RWPE1 (cell line): ENCODE data around the gene FGF12.

Source experiments
- CTCF ChIA-PET: fragments of 350-600 bp; sonication (Branson Sonifier 250); formaldehyde crosslinking; extraction: SDS; loops from one replicate; lab custom pipeline; 2021; lab: Yijun Ruan, JAX
- POLR2A ChIA-PET: fragments of 400-600 bp; formaldehyde crosslinking; extraction: SDS; loops from one replicate; lab custom pipeline; 2020; ENCODE audit warnings: antibody characterized with exemption; ENCODE audit not compliant: low non-redundant PET; lab: Yijun Ruan, JAX
- DNase-seq: peaks from one replicate; pipeline ENCODE4 v3.0.0; 2012; ENCODE audit warnings: low spot score
- H3K27ac ChIP-seq: fragments of 450-650 bp; 2 replicates; pipeline ENCODE4 v1.5.1; 2017
- TF ChIP-seq, protein P1 (sequence below): fragments of 450-650 bp; conservative IDR thresholded peaks from 2 replicates; pipeline ENCODE4 v1.5.1; 2017; ENCODE audit warnings: low read depth, mild to moderate bottlenecking

FGF12 gene

DNA sequence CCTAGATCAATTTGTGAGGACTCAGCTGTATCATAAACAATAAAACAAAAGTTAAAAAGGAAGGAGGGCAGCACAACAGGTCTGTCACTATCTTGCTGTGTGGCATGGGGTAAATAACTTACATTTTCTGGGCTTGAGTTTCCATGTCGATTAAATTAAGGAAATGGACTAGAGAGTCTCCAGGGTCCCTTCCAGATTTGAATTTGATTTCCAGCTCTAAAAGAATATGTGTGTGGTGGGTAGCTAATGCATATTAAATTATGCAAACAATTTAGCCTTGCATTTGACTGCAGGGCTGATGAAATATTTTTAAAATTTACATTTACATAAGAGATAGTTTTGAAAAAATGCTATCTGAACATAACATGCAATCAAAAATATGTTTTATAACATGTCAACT, 447.7 kb downstream of the FGF12 start:
- no peak for DNase-seq
- ChIA-PET CTCF (no interaction called here), POLR2A (no interaction called here)
- H3K27ac ChIP-seq, result no peak overlapping the region
- TF ChIP-seq, protein P1, sequence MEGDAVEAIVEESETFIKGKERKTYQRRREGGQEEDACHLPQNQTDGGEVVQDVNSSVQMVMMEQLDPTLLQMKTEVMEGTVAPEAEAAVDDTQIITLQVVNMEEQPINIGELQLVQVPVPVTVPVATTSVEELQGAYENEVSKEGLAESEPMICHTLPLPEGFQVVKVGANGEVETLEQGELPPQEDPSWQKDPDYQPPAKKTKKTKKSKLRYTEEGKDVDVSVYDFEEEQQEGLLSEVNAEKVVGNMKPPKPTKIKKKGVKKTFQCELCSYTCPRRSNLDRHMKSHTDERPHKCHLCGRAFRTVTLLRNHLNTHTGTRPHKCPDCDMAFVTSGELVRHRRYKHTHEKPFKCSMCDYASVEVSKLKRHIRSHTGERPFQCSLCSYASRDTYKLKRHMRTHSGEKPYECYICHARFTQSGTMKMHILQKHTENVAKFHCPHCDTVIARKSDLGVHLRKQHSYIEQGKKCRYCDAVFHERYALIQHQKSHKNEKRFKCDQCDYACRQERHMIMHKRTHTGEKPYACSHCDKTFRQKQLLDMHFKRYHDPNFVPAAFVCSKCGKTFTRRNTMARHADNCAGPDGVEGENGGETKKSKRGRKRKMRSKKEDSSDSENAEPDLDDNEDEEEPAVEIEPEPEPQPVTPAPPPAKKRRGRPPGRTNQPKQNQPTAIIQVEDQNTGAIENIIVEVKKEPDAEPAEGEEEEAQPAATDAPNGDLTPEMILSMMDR, result no peak

DNA sequence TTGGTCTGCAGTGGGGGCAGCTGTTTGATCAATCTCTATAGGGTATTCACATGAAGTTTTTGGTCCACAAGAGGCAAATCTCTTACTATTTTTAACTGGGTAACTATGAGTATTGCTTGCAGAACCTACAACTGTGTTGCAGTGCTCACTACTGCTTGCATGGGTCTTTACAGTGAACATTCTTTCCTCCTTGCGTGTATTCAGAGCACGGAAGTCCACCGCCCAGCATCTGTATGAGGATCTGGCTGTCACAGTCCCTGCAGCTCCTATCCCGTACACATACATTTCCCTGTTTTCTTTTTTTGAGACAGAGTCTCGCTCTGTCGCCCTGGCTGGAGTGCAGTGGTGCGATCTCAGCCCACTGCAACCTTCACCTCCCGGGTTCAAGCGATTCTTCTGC, 449.9 kb downstream of the FGF12 start:
- TF ChIP-seq, protein P1, result no peak
- CTCF ChIA-PET, result no interaction called here
- POLR2A ChIA-PET, result no interaction called here
- H3K27ac ChIP-seq, result no peak overlapping the region
- DNase-seq, result no peak

- POLR2A ChIA-PET, result no interaction called here
- CTCF ChIA-PET, result no interaction called here
These were observed 451.5 kb downstream of the FGF12 start for GRCh38 chr3:192275741-192276355.

GRCh38 chr3:192273697-192274010, 453.7 kb downstream of the FGF12 start:
- TF ChIP-seq, protein P1, result no peak
- DNase-seq, result no peak
- CTCF ChIA-PET, result no interaction called here
- no peak overlapping the region for H3K27ac ChIP-seq
- POLR2A ChIA-PET, result no interaction called here

More at GRCh38 chr3:192275741-192276355, 451.5 kb downstream of the FGF12 start:
- H3K27ac ChIP-seq, result no peak overlapping the region
- TF ChIP-seq, protein P1, result no peak
- no peak for DNase-seq

DNA sequence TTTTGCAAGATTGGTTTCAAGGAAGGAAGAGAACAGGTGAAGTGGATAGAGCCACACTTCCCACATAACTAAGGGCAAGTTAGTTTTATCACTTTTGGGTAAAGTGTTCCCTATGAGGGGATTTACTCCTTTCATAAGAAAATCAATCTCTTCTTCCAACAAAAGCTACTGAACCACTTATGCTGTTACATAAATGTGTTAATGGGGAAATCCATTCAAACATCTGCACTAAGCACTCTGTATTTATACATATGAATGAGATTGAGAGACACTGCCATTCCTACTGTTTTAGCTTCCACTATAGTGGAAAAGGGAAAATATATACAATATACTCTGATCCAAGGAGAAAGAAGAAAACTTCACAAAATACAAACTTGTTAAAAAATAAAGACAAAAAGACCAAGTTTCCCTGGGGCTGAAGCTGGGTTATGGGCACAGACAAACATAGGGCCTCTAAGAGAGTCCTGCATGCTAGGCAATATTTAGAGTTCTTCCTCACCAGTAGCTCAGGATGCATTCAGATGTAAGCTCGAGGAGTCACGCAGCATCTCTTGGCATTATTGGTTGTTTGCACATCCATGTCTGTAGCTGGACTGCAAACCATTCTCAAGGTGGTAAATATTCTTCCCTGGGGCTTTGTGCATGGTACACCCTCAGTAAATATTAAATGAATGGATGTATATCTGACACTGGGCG, 454.2 kb downstream of the FGF12 start:
- CTCF ChIA-PET, result no interaction called here
- POLR2A ChIA-PET, result no interaction called here

DNA sequence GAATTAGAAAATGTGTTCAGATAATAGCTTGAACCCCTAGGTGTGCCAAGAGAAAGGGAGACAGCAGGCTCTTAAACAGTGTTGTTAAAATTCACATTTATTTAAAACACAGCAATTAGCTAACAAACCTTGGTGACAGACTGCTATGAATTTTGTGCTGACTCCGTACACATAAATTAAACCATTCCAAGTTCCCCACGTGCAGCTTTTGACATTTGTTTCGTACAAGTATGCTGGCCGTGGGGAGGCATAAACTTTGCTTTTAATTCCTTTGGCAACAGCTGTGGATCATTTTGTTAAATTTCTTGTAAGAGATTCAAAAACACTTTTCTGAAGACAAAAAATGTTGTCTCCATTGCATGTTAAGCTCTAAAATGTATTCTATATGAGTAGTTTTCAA, 465.3 kb downstream of the FGF12 start:
- H3K27ac ChIP-seq, result no peak overlapping the region
- CTCF ChIA-PET, result interaction anchor here (0.7 kb wide), 1 partner anchor 93 kb away, joined by 3 read pairs; no protein-coding TSS in a partner anchor
- POLR2A ChIA-PET, result no interaction called here

More for the DNA sequence above, 454.2 kb downstream of the FGF12 start:
- DNase-seq, result no peak
- H3K27ac ChIP-seq, result no peak overlapping the region
- TF ChIP-seq, protein P1, result no peak

More for the DNA sequence above, 465.3 kb downstream of the FGF12 start:
- TF ChIP-seq, protein P1, result no peak
- no peak for DNase-seq
